Karpas-422 (cell line): ENCODE measurements around the gene TLCD5. TPM values are rescaled to one million over a fixed set of nuclear protein-coding genes. Genes with fewer than 3 reads are reported as not detected.

Source experiments
- DNase-seq: peaks from one replicate; pipeline ENCODE4 v3.0.0-alpha.2; 2015
- H2AFZ ChIP-seq: fragments of 200-600 bp; sonication (generic); 2 replicates; pipeline ENCODE4 v1.6.1; 2014; ENCODE audit warnings: antibody characterized with exemption, low read length, mixed read lengths
- H3K27ac ChIP-seq: fragments of 200-600 bp; sonication (generic); 2 replicates; pipeline ENCODE4 v1.5.1; 2014; ENCODE audit warnings: mild to moderate bottlenecking, low read length, moderate library complexity
- H3K27me3 ChIP-seq: fragments of 200-600 bp; sonication (generic); 2 replicates; pipeline ENCODE4 v1.6.1; 2014; ENCODE audit warnings: low read length, mixed read lengths
- H3K36me3 ChIP-seq: fragments of 200-600 bp; sonication (generic); 2 replicates; pipeline ENCODE4 v1.6.1; 2014; ENCODE audit warnings: low read length, mixed read lengths; ENCODE audit not compliant: insufficient read depth
- H3K4me1 ChIP-seq: fragments of 200-600 bp; sonication (generic); 2 replicates; pipeline ENCODE4 v1.6.1; 2014; ENCODE audit warnings: mild to moderate bottlenecking, low read length, mixed read lengths
- H3K4me2 ChIP-seq: fragments of 200-600 bp; sonication (generic); 2 replicates; pipeline ENCODE4 v1.6.1; 2014; ENCODE audit warnings: low read length, low read depth, mild to moderate bottlenecking; ENCODE audit not compliant: poor library complexity, severe bottlenecking
- H3K4me3 ChIP-seq: fragments of 200-600 bp; sonication (generic); 2 replicates; pipeline ENCODE4 v1.5.1; 2014; ENCODE audit warnings: mild to moderate bottlenecking, antibody characterized with exemption, low read length, mixed read lengths
- H3K79me2 ChIP-seq: fragments of 200-600 bp; sonication (generic); 2 replicates; pipeline ENCODE4 v1.6.1; 2014; ENCODE audit warnings: mild to moderate bottlenecking, low read length, mixed read lengths
- H3K9ac ChIP-seq: fragments of 200-600 bp; sonication (generic); 2 replicates; pipeline ENCODE4 v1.6.0; 2014; ENCODE audit warnings: low read length
- H3K9me2 ChIP-seq: fragments of 200-600 bp; sonication (generic), shearing (Covaris generic); replicated peaks from 2 replicates; pipeline ENCODE4 v1.6.0; 2014; ENCODE audit warnings: mild to moderate bottlenecking, low read length, moderate library complexity; ENCODE audit not compliant: insufficient read depth
- H3K9me3 ChIP-seq: fragments of 300-700, 200-600 bp; sonication (generic); 2 replicates; pipeline ENCODE4 v1.6.1; 2014; ENCODE audit warnings: low read length, mixed read lengths
- H4K20me1 ChIP-seq: fragments of 200-600 bp; sonication (generic); 2 replicates; pipeline ENCODE4 v1.6.1; 2014; ENCODE audit warnings: mild to moderate bottlenecking, antibody characterized with exemption, low read length, low read depth; ENCODE audit not compliant: insufficient read depth
- total RNA-seq: library from RNA; depleted of rRNA; stranded (reverse); fragments of >200 nt; shearing (Covaris generic); gene quantifications from 2 replicates; pipeline ENCODE4 v1.2.3, GENCODE V29; 2014; ENCODE audit warnings: low replicate concordance

TLCD5 gene
- total RNA-seq, 1 experiment from 2014 or later: 4.5 TPM

GRCh38 chr11:120344302-120345004 is 19.4 kb downstream of the TLCD5 start:
- Histone ChIP-seq H3K4me1 (peaks cover 27% of the 10 kb centered on the region), H3K79me2 (peaks cover 32% of the 10 kb centered on the region), H3K9me3 (no peaks in the 10 kb centered on the region), H2AFZ (no peak overlapping the region), H3K9ac (no peak overlapping the region), H3K4me2 (peak overlapping the region; percentile 13), H3K27ac (no peak overlapping the region), H3K27me3 (no peaks in the 10 kb centered on the region), H4K20me1 (peaks cover 35% of the 10 kb centered on the region), H3K4me3 (no peak overlapping the region), H3K36me3 (no peaks in the 10 kb centered on the region), H3K9me2 (no peaks in the 10 kb centered on the region)
- peak; percentile 59 for DNase-seq

- H3K4me3 ChIP-seq: no peak overlapping the region
Observed at GRCh38 chr11:120346233-120346632, 21.1 kb downstream of the TLCD5 start.

GRCh38 chr11:120350637-120351036 is 25.5 kb downstream of the TLCD5 start:
- H4K20me1 ChIP-seq: peaks cover 17% of the 10 kb centered on the region; the same call in 1 of the 2 replicates
- no peak overlapping the region for H3K9ac ChIP-seq
- H3K4me3 ChIP-seq: no peak overlapping the region
- no peak overlapping the region for H3K4me2 ChIP-seq
- H3K9me3 ChIP-seq: no peaks in the 10 kb centered on the region
- no peak overlapping the region for H2AFZ ChIP-seq
- H3K79me2 ChIP-seq: peaks cover 7% of the 10 kb centered on the region; the same call in 1 of the 2 replicates
- no peaks in the 10 kb centered on the region for H3K9me2 ChIP-seq
- H3K36me3 ChIP-seq: no peaks in the 10 kb centered on the region
- H3K4me1 ChIP-seq: no peaks in the 10 kb centered on the region
- no peaks in the 10 kb centered on the region for H3K27me3 ChIP-seq
- H3K27ac ChIP-seq: no peak overlapping the region
- DNase-seq: no peak

More at GRCh38 chr11:120346233-120346632, 21.1 kb downstream of the TLCD5 start:
- Histone ChIP-seq H4K20me1 (peaks cover 29% of the 10 kb centered on the region; the same call in 1 of the 2 replicates), H3K4me2 (no peak overlapping the region), H3K79me2 (peaks cover 20% of the 10 kb centered on the region; the same call in 1 of the 2 replicates), H3K9ac (no peak overlapping the region), H3K27ac (no peak overlapping the region), H3K36me3 (no peaks in the 10 kb centered on the region), H3K4me1 (peaks cover 27% of the 10 kb centered on the region), H3K27me3 (no peaks in the 10 kb centered on the region), H2AFZ (no peak overlapping the region), H3K9me2 (no peaks in the 10 kb centered on the region), H3K9me3 (no peaks in the 10 kb centered on the region)
- DNase-seq: no peak

GRCh38 chr11:120352405-120352804 is 27.3 kb downstream of the TLCD5 start:
- H3K4me2 ChIP-seq: no peak overlapping the region
- H2AFZ ChIP-seq: no peak overlapping the region
- H3K36me3 ChIP-seq: no peaks in the 10 kb centered on the region
- no peaks in the 10 kb centered on the region for H3K27me3 ChIP-seq
- no peaks in the 10 kb centered on the region for H3K4me1 ChIP-seq
- no peaks in the 10 kb centered on the region for H3K9me2 ChIP-seq
- H4K20me1 ChIP-seq: peaks cover 11% of the 10 kb centered on the region; the same call in 1 of the 2 replicates
- H3K4me3 ChIP-seq: no peak overlapping the region
- no peak overlapping the region for H3K9ac ChIP-seq
- no peak overlapping the region for H3K27ac ChIP-seq
- DNase-seq: no peak
- H3K79me2 ChIP-seq: no peaks in the 10 kb centered on the region
- no peaks in the 10 kb centered on the region for H3K9me3 ChIP-seq

GRCh38 chr11:120354068-120354467 is 29.0 kb downstream of the TLCD5 start:
- no peaks in the 10 kb centered on the region for H3K27me3 ChIP-seq
- no peak for DNase-seq
- H3K27ac ChIP-seq: no peak overlapping the region
- H3K4me1 ChIP-seq: no peaks in the 10 kb centered on the region
- H3K4me3 ChIP-seq: no peak overlapping the region
- peaks cover 8% of the 10 kb centered on the region; the same call in 1 of the 2 replicates for H4K20me1 ChIP-seq
- no peak overlapping the region for H3K4me2 ChIP-seq
- H3K79me2 ChIP-seq: no peaks in the 10 kb centered on the region
- H3K9ac ChIP-seq: no peak overlapping the region
- no peak overlapping the region for H2AFZ ChIP-seq
- no peaks in the 10 kb centered on the region for H3K9me2 ChIP-seq
- no peaks in the 10 kb centered on the region for H3K36me3 ChIP-seq
- H3K9me3 ChIP-seq: no peaks in the 10 kb centered on the region

- H3K36me3 ChIP-seq: no peaks in the 10 kb centered on the region
- H2AFZ ChIP-seq: no peak overlapping the region
- H4K20me1 ChIP-seq: peaks cover 8% of the 10 kb centered on the region; the same call in 1 of the 2 replicates
- no peak overlapping the region for H3K27ac ChIP-seq
- H3K4me2 ChIP-seq: no peak overlapping the region
- no peaks in the 10 kb centered on the region for H3K9me2 ChIP-seq
- DNase-seq: no peak
- no peaks in the 10 kb centered on the region for H3K79me2 ChIP-seq
- no peaks in the 10 kb centered on the region for H3K27me3 ChIP-seq
- no peak overlapping the region for H3K4me3 ChIP-seq
- H3K9me3 ChIP-seq: no peaks in the 10 kb centered on the region
- H3K9ac ChIP-seq: no peak overlapping the region
- no peaks in the 10 kb centered on the region for H3K4me1 ChIP-seq
Observed at GRCh38 chr11:120354779-120355178, 29.7 kb downstream of the TLCD5 start.

- H2AFZ ChIP-seq: no peak overlapping the region
- no peak for DNase-seq
- H3K9me3 ChIP-seq: no peaks in the 10 kb centered on the region
- no peaks in the 10 kb centered on the region for H3K36me3 ChIP-seq
- H3K9ac ChIP-seq: no peak overlapping the region
- no peaks in the 10 kb centered on the region for H3K9me2 ChIP-seq
- no peaks in the 10 kb centered on the region for H3K79me2 ChIP-seq
- no peak overlapping the region for H3K4me2 ChIP-seq
- H4K20me1 ChIP-seq: peaks cover 5% of the 10 kb centered on the region; the same call in 1 of the 2 replicates
- no peaks in the 10 kb centered on the region for H3K4me1 ChIP-seq
- H3K27me3 ChIP-seq: no peaks in the 10 kb centered on the region
- H3K27ac ChIP-seq: no peak overlapping the region
- no peak overlapping the region for H3K4me3 ChIP-seq
Observed at GRCh38 chr11:120357620-120358019, 32.5 kb downstream of the TLCD5 start.

- H3K4me2 ChIP-seq: no peak overlapping the region
- H3K79me2 ChIP-seq: no peaks in the 10 kb centered on the region; the same call in 1 of the 2 replicates
- H4K20me1 ChIP-seq: peaks cover 3% of the 10 kb centered on the region; the same call in 1 of the 2 replicates
- no peak overlapping the region for H3K27ac ChIP-seq
- no peak overlapping the region for H2AFZ ChIP-seq
- no peaks in the 10 kb centered on the region for H3K27me3 ChIP-seq
- no peak for DNase-seq
- no peaks in the 10 kb centered on the region for H3K9me2 ChIP-seq
- H3K4me1 ChIP-seq: no peaks in the 10 kb centered on the region
- no peak overlapping the region for H3K4me3 ChIP-seq
- no peak overlapping the region for H3K9ac ChIP-seq
- H3K9me3 ChIP-seq: no peaks in the 10 kb centered on the region
- H3K36me3 ChIP-seq: no peaks in the 10 kb centered on the region
Observed at GRCh38 chr11:120358729-120359128, 33.6 kb downstream of the TLCD5 start.
